Measurements from ENCODE around the gene CCDC148. TPM values are rescaled to one million over a fixed set of nuclear protein-coding genes. Genes with fewer than 3 reads are reported as not detected.

The CCDC148 gene
- total RNA-seq, 4 donors from 2014 or later: not detected

GRCh38 chr2:158221063-158222020 is 235.2 kb downstream of the CCDC148 start:
- Histone ChIP-seq H3K4me3 (no peak overlapping the region), H3K36me3 (no peaks in the 10 kb centered on the region), H3K27ac (no peak overlapping the region), H3K4me1 (no peaks in the 10 kb centered on the region), H3K27me3 (no peaks in the 10 kb centered on the region), H3K9me3 (no peaks in the 10 kb centered on the region)
- DNase-seq: no peak
- TF ChIP-seq POLR2A (IDR thresholded peaks at IDR 0.05) (no peak), CTCF (IDR thresholded peaks at IDR 0.05) (no peak)

GRCh38 chr2:158217593-158217992 is 239.0 kb downstream of the CCDC148 start:
- Histone ChIP-seq H3K4me1 (no peaks in the 10 kb centered on the region), H3K27me3 (no peaks in the 10 kb centered on the region), H3K36me3 (no peaks in the 10 kb centered on the region), H3K9me3 (no peaks in the 10 kb centered on the region), H3K27ac (no peak overlapping the region), H3K4me3 (no peak overlapping the region)
- TF ChIP-seq CTCF (IDR thresholded peaks at IDR 0.05) (no peak), POLR2A (IDR thresholded peaks at IDR 0.05) (no peak)
- DNase-seq: no peak

- H3K4me1 ChIP-seq: no peaks in the 10 kb centered on the region
- DNase-seq: no peak
- H3K27me3 ChIP-seq: no peaks in the 10 kb centered on the region
- no peak overlapping the region for H3K4me3 ChIP-seq
- H3K9me3 ChIP-seq: no peaks in the 10 kb centered on the region
- no peaks in the 10 kb centered on the region for H3K36me3 ChIP-seq
- no peak for TF ChIP-seq CTCF (IDR thresholded peaks at IDR 0.05)
- no peak for TF ChIP-seq POLR2A (IDR thresholded peaks at IDR 0.05)
- no peak overlapping the region for H3K27ac ChIP-seq
These were observed 242.1 kb downstream of the CCDC148 start for GRCh38 chr2:158214431-158214830.

- Histone ChIP-seq H3K27me3 (no peaks in the 10 kb centered on the region), H3K27ac (no peak overlapping the region), H3K9me3 (no peaks in the 10 kb centered on the region), H3K4me1 (no peaks in the 10 kb centered on the region), H3K36me3 (no peaks in the 10 kb centered on the region), H3K4me3 (no peak overlapping the region)
- no peak for DNase-seq
- no peak for TF ChIP-seq CTCF (IDR thresholded peaks at IDR 0.05)
- TF ChIP-seq POLR2A (IDR thresholded peaks at IDR 0.05): no peak
These were observed 242.8 kb downstream of the CCDC148 start for GRCh38 chr2:158213773-158214172.

GRCh38 chr2:158212301-158212700 is 244.3 kb downstream of the CCDC148 start:
- no peak overlapping the region for H3K27ac ChIP-seq
- no peak overlapping the region for H3K4me3 ChIP-seq
- DNase-seq: no peak
- H3K27me3 ChIP-seq: no peaks in the 10 kb centered on the region
- no peaks in the 10 kb centered on the region for H3K9me3 ChIP-seq
- H3K36me3 ChIP-seq: no peaks in the 10 kb centered on the region
- no peak for TF ChIP-seq CTCF (IDR thresholded peaks at IDR 0.05)
- no peak for TF ChIP-seq POLR2A (IDR thresholded peaks at IDR 0.05)
- no peaks in the 10 kb centered on the region for H3K4me1 ChIP-seq

Measured in Peyer's patch (tissue), 4 donors.